Panc1 (cell line): Measurements from ENCODE around the gene ARFGEF2.

Experiments
- POLR2AphosphoS5 ChIP-seq: IDR thresholded peaks from 2 replicates; pipeline ENCODE4 v1.6.1; 2012; ENCODE audit warnings: mild to moderate bottlenecking, low read depth, low read length, moderate library complexity
- TCF7L2 ChIP-seq: IDR thresholded peaks from 2 replicates; pipeline ENCODE4 v1.6.1; 2011; ENCODE audit warnings: mild to moderate bottlenecking, low read depth, low read length, inconsistent platforms
- TF ChIP-seq, protein P1 (sequence below): fragments of 450-650 bp; IDR thresholded peaks from 2 replicates; pipeline ENCODE4 v1.5.1; 2017; ENCODE audit warnings: mild to moderate bottlenecking

DNA sequence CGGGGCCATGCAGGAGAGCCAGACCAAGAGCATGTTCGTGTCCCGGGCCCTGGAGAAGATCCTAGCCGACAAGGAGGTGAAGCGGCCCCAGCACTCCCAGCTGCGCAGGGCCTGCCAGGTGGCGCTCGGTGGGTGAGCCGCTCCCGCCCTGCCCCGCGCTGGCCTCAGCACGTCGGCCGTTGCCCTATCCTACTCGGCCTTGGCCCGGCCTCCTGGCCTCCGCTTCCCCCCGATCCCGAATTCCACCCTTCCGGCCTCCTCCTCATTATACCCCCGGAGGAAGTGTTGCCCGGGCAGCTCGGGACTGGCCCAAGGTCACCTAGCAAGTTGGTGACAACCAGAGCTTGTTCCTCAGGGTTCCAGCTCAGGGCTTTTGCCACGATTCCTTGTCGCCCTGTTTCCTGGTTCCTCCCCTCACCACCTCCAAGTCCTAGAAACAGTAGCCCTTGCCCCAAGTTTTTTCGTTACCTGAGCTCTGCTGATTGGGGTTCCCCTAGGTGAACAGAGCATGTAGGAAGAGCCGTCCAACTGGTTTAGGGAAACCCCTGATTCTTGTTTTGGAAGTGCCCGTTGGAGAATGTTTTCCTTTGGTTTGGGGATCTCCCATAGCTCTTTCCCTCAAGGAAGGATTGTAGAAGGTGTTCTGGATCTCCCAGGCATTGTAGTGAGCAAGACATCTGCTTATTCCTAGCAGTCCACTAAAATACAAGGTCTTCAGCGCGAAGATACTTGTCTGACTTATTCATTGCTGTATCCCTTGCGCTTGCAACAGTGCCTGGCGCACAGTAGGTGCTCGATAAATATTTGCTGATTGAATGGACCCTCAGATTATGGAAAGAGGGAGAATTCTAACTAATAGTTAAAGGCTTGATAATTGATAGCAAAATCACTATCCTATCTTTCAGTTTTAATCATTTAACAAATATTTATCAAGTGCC lies 641 bp downstream of the ARFGEF2 start:
- TF ChIP-seq, protein P1, sequence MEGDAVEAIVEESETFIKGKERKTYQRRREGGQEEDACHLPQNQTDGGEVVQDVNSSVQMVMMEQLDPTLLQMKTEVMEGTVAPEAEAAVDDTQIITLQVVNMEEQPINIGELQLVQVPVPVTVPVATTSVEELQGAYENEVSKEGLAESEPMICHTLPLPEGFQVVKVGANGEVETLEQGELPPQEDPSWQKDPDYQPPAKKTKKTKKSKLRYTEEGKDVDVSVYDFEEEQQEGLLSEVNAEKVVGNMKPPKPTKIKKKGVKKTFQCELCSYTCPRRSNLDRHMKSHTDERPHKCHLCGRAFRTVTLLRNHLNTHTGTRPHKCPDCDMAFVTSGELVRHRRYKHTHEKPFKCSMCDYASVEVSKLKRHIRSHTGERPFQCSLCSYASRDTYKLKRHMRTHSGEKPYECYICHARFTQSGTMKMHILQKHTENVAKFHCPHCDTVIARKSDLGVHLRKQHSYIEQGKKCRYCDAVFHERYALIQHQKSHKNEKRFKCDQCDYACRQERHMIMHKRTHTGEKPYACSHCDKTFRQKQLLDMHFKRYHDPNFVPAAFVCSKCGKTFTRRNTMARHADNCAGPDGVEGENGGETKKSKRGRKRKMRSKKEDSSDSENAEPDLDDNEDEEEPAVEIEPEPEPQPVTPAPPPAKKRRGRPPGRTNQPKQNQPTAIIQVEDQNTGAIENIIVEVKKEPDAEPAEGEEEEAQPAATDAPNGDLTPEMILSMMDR: no peak
- TF ChIP-seq TCF7L2 (no peak), POLR2AphosphoS5 (no peak)
